HG03432 (cell line): ENCODE measurements around the gene SLC6A13.
"Not testable (repeated sequence)": the region's sequence is repeated elsewhere in the genome, so short reads cannot be mapped to it uniquely, and the experiment has no call there.

Source experiments
- ATAC-seq: cut with Tn5 transposase; IDR thresholded peaks from one replicate; pipeline ENCODE4 v1.9.1; 2021; ENCODE audit warnings: mild to moderate bottlenecking, moderate library complexity; ENCODE audit not compliant: unreplicated experiment

SLC6A13 gene

DNA sequence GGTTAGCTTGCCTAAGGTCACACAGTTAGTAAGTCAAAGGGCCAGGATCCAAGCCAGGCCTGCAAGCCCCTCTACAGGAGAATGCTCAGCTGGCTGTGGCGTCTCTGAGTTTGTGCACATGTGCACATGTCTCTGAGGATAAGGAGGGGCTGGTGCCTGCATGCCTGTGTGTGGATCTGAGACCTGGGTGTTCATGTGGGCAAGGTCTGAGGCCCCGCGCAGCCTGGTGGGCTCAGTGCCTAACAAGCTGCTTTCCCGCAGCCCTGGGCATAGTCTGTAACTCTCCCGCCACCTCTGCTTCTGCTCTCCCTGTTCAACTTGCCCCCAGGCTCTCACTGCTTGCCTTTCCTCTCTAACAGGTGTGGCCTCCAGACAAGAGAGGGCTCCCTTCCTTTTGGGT, 44.4 kb downstream of the SLC6A13 start:
- no peak for ATAC-seq

DNA sequence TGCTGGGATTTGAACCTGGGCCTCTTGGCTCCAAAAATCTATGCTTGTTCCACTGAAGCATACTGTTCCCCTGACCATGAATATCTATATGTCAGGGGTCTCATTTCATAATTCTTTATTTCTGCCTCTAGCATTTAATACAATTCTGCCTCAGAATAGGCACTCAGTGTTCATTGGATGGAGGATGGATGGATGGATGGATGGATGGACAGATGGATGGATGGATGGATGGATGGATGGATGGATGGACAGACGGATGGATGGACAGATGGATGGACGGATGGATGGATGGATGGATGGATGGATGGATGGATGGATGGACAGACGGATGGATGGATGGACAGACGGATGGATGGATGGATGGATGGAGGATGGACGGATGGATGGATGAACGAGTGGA, 45.6 kb downstream of the SLC6A13 start:
- ATAC-seq: not testable (repeated sequence)

DNA sequence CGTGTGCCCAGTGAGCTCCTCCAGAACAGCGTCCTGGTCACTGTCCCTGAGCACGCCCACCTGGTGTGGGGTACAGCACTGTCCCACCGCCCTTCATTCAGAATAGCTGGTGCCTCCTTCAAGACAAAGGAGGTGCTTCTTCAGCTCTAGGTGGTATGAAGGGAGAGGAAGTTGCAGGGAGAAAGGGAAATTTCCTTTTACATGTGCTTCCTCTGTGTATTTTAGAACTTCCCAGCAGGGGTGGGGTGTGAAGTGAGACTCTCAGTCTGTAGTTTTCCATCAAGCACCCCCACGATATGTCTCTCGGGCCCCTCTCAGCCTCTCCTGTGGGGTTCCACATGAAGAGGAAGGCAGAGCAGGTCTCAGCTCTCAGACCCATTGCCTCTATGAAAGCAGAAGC, 47.5 kb downstream of the SLC6A13 start:
- no peak for ATAC-seq

DNA sequence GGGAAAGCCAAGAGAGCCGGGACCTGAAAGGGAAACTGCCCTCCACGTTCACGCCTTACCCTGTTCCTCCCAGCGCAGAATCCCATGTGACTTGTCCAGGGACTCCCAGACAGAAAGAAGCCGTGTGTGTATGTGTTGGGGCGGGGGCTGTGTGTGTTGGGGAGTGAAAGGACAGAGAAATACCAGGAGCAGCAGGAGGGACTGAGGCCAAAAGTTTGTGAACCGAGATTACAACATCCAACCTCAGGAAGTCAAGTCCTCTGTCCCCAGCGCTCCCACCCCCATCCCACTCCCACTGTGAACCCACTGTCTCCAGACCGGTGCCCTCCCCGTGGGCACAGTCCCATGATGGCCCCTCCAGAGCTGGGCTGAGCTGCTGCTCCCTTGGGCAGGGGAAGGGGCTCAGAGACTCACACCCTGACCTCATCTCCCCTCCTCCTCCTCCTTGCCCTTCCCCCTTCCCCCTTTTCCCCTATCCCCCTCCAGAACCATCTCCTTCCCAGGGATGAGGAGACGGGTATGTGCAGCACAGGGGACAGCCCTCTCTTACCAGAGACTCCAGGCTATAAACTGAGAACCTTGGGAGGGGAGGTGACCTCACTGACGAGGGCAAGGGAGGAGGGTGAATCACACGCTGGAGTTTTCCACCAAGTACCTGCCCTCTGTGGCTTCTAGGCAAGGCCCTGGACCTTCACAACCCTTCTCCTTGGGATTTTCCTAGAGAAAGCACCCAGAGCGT, 48.5 kb downstream of the SLC6A13 start, which contains the start of gene SLC6A12:
Gene SLC6A12 (minus strand): TSS at position 155 of the 739 bp plus-strand sequence. CDS start 4,171 bp downstream, outside the sequence.
- ATAC-seq: no peak

DNA sequence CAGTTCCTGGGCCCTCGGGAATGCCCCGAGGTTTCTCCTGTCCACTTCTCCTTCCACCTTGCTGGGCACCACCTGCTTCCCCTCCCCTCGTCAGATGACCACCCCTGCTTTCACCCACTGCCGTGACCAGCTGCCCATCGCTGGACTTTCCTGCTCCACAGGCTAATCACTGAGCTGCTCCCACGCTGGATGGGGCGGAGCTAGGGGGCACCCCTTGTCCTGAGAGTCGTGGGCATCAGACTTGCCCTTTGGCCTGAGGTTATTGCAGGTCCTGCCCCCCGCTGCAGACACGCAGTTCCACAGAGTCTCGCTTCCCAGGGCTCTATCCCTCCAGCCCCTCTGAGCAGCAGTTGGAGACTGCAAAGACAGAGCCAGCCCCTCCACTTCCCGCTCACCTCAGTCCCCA, 49.1 kb downstream of the SLC6A13 start:
- no peak for ATAC-seq

DNA sequence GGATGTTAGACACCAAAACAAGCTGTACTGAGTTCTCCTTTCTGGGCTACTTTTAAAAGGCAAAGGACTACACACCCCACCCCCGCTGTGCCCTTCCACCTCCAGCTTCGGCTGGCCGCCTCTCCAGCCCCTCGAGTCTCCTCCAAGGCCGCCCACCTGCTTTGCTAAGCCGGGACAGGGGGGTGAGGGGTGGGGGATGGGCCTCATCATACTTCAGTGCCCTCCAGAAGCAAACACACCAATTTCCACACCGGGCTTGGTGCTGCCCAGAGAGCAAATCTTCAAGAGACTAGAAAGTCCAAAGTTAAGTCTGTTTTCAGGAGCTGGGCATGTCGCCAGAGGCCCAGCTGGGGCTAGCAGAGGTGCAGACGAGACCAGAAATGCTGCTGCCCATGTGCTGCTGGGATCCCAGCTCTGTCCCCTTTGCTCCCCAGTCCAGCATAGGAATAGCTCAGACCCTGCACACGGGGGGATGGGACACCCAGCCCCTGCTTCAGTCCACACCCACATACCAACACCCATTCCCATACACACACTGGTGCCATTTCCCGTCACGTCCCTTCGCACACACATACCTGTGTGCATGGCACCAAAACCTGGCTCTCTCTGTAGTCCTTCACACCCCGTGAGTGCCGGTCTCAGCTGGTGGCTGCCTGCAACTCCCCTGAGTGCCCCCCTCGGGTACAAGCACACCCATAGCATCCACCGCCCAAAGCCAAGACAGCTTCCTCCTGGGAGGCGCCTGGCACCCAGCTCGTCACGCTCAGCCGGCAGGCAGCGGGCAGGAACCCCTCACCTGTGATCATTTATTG, 49.7 kb downstream of the SLC6A13 start:
- ATAC-seq: no peak

DNA sequence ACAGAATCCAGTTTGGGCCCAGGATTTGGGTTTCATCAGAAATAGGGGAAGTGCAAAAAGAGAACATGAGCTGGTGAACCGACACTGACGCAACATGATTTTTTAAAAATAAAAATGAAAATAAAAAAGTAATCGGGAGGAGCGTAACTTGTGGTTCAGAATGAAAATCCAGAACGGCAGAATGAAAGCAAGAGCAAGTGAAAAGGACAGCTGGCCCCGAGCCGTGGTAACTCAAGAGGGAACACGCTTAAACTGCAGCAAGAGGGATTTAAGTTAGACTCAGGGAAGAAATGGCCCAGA, 50.3 kb downstream of the SLC6A13 start:
- no peak for ATAC-seq

DNA sequence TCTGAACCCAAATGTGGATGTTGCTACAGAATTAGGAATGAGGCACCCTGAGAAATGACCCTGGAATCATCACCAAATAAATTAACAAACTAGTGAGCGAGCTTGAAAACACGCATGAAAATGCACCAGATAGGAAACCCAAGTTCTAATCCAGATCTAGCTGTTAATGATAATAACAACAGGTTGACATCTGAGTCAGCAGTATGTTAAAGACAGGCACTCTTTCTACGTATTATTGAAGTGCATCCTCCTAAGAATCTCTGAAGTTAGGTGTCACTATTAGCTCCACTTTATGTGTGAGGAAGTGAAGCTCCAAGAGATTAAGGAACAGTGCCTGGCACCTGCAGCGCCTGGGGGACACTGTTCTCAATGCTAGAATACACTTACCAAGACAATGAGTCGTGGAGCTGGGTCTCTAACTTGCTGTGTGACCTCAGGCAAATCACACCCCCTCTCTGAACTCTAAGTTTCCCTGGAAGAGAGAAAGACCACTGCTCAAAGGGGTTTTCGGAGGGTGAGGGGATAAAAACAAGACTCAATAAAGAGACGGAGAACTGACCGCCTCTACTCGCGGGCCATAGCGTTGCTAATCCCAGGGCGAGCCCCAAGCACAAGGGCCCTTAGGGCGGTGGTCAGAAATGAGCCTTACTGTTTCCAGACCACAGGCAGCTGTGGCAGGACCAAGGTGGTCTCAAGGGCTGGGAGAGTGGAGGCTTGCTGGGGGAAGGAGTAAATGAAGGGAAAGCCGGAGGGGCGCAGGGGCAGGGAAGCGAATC, 50.8 kb downstream of the SLC6A13 start:
- no peak for ATAC-seq

DNA sequence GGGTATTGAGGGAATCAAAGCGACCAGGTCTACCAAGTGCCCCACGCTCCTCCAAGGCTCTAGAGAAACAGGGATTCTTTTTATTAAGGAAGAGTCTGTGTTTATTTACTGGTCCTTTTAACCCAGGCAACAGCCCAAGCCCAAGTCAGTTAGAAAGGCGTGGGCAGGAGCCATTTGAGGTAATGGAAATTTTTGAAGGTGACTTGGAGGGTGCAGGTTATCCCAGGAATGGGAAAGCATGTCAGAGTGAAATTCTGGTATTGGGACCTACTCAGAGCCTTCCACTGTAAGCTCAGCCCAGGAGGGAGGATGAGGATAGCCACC, 51.5 kb downstream of the SLC6A13 start:
- no peak for ATAC-seq

DNA sequence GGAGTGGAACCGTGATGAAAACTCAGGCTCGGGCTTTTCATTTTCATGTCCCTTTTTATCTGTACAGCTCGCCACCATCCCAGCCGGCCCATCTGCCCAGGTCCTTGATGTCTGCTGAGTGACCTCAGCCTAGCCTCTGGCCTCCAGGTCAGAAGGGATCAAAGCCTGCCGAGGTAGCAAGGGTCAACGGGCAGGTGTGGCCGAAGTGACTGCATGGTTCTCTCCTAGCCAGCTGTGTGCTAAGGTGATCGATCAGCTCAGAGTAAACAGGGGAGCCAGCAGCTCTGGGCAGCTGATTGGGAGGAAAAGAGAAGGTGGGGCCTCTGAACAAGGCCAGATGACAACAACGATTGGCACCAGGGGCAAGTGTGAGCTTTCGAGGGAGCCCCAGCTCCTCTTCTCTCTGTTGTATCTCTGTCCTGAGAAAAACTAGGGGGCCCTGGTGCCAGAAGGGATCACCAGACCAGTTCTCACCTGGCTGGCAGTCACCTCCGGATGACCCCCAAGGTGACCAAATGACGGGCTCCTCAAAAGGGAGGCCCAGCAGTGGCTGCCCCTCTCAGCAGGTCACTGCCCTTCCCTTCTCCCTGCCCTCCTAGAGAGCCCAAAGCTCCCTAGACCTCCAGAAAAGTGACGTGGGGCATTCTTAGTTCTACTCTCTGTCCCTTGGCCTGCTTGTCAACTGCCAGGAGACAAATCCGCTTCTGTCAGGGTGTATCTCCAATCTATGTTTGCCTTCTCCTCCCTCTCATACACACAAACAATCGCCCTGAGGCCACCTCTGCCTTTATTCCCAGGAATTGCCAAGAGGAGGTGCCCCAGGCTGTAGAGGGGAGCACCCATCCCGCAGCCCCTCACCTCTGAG, 52.1 kb downstream of the SLC6A13 start:
- no peak for ATAC-seq

DNA sequence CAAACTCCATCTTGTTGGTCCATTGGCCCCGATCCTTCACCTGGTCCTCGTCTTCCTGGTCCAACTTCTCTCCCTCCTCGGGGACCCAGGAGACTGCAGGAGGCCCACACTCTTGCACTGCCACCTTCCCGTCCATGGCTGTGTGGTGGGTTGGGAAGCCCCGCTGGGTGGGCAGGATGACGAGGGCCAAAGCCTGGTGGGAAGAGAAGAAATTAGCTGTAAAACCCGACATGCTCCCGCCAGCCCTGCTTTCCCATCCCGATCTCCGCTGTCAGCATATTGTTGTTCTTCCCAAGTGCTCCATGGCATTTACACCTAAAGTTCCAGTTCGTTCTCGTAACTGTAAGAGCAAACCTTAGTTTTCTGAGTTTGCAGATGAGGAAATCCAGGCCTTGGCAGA, 52.8 kb downstream of the SLC6A13 start:
- no peak for ATAC-seq

DNA sequence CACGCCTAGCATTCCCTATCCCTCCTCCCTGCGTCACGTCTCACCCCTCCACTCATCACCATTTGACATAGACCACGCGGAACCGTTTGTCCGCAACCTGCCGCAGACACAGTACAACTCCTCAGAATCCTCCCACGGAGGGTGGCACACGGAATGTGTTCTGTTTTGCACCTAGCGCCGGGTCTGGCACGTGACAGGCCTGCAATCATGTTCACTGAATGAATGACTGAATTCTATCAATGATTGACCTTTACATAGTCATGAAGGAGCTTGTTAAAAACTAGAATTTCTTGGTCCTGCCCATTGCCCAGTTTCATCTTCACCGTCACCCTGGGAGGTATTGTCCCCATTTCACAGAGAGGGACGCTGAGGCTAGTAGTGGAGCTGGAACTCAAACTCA, 53.4 kb downstream of the SLC6A13 start:
- no peak for ATAC-seq

DNA sequence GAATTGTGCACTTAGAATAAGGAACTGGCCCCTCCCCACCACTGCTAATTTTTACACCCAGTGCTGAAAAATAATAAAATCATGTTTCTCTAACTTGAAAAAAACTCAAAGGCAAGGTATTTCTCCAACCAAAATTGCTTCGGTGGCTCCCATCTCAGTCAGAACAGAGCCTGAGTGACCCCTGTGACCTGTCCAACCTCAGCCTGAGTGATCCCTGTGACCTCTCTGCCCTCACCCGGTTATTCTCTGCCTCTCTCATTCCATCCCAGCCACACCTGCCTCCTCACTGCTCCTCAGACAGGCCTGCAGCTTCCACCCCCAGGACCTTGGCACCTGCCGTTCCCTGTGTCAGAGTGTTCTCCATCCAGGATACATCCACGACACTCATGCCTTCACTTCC, 53.8 kb downstream of the SLC6A13 start:
- ATAC-seq: no peak

DNA sequence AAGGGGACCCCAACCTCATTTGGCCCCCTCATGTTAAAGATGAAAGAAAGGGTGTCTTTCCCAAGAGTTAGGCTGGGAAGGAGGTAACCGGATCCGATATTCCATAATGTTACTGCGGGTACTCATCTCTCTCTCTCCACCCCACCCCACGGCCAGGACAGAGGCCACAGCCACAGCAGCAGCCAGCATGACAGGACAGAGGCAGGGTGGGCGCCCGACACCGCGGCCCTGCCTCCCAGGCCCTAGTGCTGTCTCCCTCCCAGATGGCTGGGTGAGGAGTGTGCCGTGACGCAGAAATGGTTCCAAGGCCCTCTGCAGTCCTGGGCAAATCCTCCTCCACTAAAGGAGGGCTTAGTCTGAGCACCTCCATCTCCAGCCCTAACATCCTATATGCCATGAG, 54.8 kb downstream of the SLC6A13 start:
- no peak for ATAC-seq

DNA sequence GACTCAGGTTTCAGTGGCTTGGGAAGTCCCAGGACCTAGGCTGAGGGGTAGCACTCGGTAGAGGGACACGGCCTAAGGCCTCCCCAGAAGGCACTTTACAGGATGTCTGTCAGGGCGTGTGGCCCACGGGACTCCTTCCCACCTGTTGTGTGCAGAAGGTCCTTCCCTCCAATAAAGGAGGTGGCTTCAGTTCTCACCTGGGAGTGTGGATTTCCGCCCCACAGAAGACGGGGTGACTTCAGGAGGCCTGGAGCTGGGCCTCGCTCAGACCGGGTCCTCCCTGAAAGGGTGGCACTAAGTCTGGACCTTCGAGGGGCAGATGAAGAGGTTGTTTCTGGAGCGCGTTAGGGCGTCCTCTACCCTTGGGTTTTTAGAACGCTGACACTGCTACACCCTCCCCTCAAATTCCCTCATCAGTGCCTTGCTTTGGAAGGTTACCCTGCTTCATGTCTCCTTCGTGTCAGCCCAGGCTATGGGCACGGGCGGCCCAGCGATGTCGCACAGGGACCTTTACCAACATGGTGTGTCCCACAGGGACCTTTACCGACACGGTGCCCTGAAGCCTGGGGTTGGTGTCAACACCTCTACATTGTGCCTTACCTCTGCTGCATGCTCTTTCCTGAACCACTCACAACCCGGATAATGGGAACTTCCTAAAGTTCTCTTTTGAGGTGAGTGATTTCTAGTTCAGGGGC, 55.7 kb downstream of the SLC6A13 start:
- no peak for ATAC-seq

DNA sequence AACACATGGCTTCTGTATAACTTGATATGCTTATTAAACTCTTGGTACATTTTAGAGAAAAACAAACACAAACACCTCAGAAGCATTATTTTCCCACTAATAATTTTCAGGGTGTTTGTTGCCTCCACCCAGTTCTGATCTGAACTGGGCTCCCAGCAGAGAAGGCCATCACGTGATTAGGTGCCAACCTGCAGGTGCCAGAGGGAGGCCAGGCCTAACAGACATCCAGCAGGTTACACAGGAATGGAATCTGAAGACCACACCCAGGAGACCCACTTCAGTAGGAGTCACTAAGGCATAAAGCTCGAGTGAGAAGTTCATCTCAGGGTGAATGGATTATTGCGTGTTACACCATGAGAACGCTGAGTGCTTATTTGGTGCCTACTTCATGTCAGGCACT, 57.6 kb downstream of the SLC6A13 start:
- ATAC-seq: no peak

DNA sequence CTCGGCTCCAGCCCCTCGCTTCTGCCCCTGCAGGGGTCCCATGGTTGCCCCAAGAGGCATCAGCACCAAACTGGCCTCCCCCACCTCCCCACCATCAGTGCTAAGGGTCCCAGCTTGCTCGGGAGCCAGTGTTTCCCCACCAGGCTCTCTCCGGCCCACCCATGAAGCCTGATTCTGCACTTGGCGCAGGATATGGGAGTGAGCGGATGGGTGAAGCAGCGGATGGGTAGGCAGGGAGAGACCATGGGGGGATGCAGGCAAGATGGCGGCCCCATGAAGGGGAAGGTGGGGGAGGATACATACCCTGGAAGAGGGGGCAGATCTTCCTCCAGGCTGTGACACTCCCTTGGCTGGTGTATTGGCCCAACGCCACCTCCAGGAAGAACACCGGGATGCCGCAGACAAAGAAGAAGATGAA, 58.4 kb downstream of the SLC6A13 start:
- no peak for ATAC-seq

DNA sequence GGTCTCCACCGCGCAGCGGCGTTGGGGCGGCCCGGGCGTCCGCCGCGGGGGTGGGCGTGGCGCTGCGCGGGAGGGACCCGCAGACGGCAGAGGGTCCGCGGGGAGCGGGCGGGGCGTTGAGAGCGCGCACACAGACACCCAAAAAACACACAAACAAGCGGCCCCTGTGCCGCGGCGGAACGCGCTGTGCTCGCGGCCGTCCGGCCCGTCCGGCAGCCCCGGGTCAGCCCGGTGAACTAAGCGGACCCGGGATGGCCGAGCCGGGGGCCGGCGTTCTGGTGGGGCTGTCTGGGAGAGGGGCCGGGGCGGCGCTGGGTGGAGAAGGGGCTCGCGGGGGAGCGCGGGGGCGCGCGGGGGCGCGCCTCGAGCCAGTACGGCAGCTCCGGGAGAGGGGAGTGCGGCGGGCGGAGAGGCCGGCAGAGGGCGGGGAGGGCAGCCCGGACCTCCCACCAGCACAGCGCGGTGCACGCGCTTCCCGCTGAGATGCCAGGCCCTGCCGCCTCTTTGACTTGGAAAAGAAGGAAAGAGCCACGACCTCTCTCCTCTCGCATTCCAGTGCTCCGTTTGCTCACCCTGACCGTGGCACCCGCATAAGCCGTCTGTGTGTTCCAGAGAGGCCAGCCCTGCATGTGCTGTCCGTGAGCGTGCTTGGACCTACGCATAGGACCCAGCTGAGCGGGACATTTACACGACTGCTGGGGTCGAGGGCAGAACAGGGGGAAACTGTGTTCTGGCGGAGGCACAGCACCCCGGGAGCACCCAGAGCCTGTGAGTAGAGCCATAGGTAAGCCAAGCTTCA, 59.0 kb downstream of the SLC6A13 start:
- no peak for ATAC-seq

DNA sequence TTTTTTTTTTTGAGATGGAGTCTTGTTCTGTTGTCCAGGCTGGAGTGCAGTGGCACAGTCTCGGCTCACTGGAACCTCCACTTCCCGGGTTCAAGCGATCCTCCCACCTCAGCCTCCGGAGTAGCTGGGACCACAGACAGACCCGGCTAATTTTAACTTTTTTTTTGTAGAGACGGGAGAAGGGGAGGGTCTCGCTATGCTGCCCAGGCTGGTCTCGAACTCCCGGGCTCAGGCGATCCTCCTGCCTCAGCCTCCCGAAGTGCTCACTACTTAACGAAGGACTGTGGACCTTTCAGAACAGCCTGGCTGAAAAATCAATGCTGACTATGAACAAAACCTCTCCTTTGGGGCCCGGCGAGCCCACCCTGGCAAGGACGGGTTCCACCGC, 59.6 kb downstream of the SLC6A13 start:
- no peak for ATAC-seq
